Neutrophil (primary cell): ENCODE data around the gene P4HA1.
A peak's percentile ranks its signal among the peaks of the same experiment; 100 is the strongest.

Experiments
- H3K27ac ChIP-seq: fragments of 200-600 bp; sonication (generic); 2 replicates; pipeline ENCODE4 v1.5.1; 2016; ENCODE audit warnings: mild to moderate bottlenecking, moderate library complexity
- H3K27me3 ChIP-seq: fragments of 200-600 bp; sonication (generic); 2 replicates; pipeline ENCODE4 v1.6.0; 2016; ENCODE audit warnings: mild to moderate bottlenecking
- H3K36me3 ChIP-seq: fragments of 200-600 bp; sonication (generic); 2 replicates; pipeline ENCODE4 v1.5.1; 2017
- H3K4me1 ChIP-seq, 2 experiments: fragments of 200-600 bp in 1 of 2; sonication (generic) in 1 of 2; 1 replicate in 1 of 2; 2 replicates in 1 of 2; pipeline versions ENCODE4 v1.5.1 to v1.6.1; 2013 to 2016; ENCODE audit warnings: low read depth in 1 of 2, low read length in 1 of 2, mild to moderate bottlenecking in 1 of 2, moderate library complexity in 1 of 2; ENCODE audit not compliant: control insufficient read depth in 1 of 2, insufficient read depth in 1 of 2
- H3K4me3 ChIP-seq, 2 experiments: fragments of 200-600 bp in 1 of 2; sonication (generic) in 1 of 2; 1 replicate in 1 of 2; 2 replicates in 1 of 2; pipeline ENCODE4 v1.5.1; 2013 to 2016; ENCODE audit warnings: low read depth in 1 of 2, low read length in 1 of 2, mild to moderate bottlenecking in 1 of 2, moderate library complexity in 1 of 2
- H3K9me3 ChIP-seq: fragments of 200-600 bp; sonication (generic); 2 replicates; pipeline ENCODE4 v1.5.1; 2016
- CTCF ChIP-seq: fragments of 200-600 bp; sonication (generic); IDR thresholded peaks from 2 replicates; pipeline ENCODE4 v1.5.1; 2016; ENCODE audit warnings: antibody characterized with exemption

P4HA1 gene

DNA sequence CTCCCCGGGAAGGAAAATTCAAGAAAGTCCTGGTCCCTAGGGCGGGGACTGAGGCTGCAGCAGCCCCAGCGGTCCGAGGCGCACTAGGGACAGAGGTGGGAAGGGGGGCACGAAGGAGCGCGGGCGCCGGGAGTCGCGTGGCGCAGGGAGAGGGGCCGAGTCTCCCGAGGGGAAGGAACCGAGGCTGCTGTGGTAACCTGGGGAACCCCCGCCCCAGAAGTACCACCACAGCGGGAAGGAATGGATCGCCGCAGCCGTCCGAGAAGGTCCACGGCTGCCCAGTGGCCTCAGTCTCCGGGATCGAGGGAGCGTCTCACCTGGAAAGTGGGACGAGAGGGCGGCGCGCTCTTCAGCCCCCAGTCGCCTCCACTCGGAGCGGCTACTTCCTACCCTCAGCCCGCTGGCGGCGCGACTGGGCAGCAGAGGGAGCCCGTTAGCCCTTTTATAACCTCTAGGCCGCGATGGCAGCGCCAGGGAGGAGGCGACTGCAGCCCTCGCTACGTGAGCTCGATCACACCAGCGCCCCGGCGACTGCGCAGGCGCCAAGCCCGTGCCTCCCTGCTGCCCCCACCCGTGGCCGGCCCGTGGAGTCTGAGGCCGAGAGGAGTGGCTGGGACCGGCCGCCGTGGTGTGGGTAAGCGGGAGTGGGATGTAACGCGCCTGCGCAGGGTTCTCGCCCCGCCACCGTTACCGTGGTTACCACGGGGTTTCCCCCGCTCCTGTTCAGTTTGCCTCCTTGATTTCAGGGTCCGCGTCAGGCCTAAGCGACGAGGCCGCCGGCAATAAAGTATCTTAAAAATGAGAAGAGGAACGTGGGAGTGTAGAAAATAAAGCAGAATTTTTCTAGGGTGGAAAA lies at the start of gene P4HA1:
P4HA1 (minus strand) TSS at position 418 of the 856 bp plus-strand sequence. CDS start 21,983 bp downstream, outside the sequence.
- Histone ChIP-seq H3K4me3 (peak within 1 kb of the TSS; percentile 72 to 75), H3K4me1 (peaks cover 15 to 29% of the 10 kb centered on the region in 2 experiments), H3K36me3 (peaks cover 4% of the 10 kb centered on the region), H3K27me3 (no peaks in the 10 kb centered on the region), H3K9me3 (no peaks in the 10 kb centered on the region), H3K27ac (peak within 1 kb of the TSS; percentile 87)
- TF ChIP-seq CTCF: peak; percentile 80

- Histone ChIP-seq H3K4me3 (no peak overlapping the region), H3K36me3 (peaks cover 98% of the 10 kb centered on the region), H3K27ac (no peak overlapping the region), H3K27me3 (no peaks in the 10 kb centered on the region), H3K9me3 (no peaks in the 10 kb centered on the region), H3K4me1 (no peaks in the 10 kb centered on the region)
- no peak for TF ChIP-seq CTCF
These were observed 44.9 kb upstream of the P4HA1 start for GRCh38 chr10:73141603-73142002.

GRCh38 chr10:73139251-73139650 lies 42.6 kb upstream of the P4HA1 start:
- Histone ChIP-seq H3K27me3 (no peaks in the 10 kb centered on the region), H3K4me1 (no peaks in the 10 kb centered on the region), H3K9me3 (no peaks in the 10 kb centered on the region), H3K36me3 (peaks cover 96% of the 10 kb centered on the region), H3K27ac (no peak overlapping the region), H3K4me3 (no peak overlapping the region)
- no peak for TF ChIP-seq CTCF

- Histone ChIP-seq H3K27ac (no peak overlapping the region), H3K27me3 (no peaks in the 10 kb centered on the region), H3K4me3 (no peak overlapping the region), H3K9me3 (no peaks in the 10 kb centered on the region), H3K4me1 (no peaks in the 10 kb centered on the region), H3K36me3 (peaks cover 96% of the 10 kb centered on the region)
- TF ChIP-seq CTCF: no peak
These were observed 40.0 kb upstream of the P4HA1 start for GRCh38 chr10:73136627-73137026.

- no peak overlapping the region for H3K4me3 ChIP-seq
- TF ChIP-seq CTCF: no peak
- no peaks in the 10 kb centered on the region for H3K27me3 ChIP-seq
- H3K27ac ChIP-seq: no peak overlapping the region
- H3K4me1 ChIP-seq: no peaks in the 10 kb centered on the region
- H3K9me3 ChIP-seq: no peaks in the 10 kb centered on the region
- peaks cover 90% of the 10 kb centered on the region for H3K36me3 ChIP-seq
These were observed 38.1 kb upstream of the P4HA1 start for GRCh38 chr10:73134727-73135126.
